Body of pancreas (tissue), 4 donors: ENCODE results near the gene CNKSR2.

Source experiments
- CTCF ChIP-seq, 7 experiments: fragments of 450-650 bp in 4 of 7; fragments of 200-600 bp in 3 of 7; sonication (generic) in 3 of 7; IDR thresholded peaks; one replicate each; pipeline ENCODE4 v1.5.1; 2016 to 2019; ENCODE audit warnings: antibody characterized with exemption in 7 of 7
- POLR2A ChIP-seq, 3 donors: fragments of 450-650 bp; IDR thresholded peaks; one replicate each; pipeline ENCODE4 v1.6.1; 2016; ENCODE audit warnings: antibody characterized with exemption in 3 of 3, mild to moderate bottlenecking in 2 of 3

GRCh38 chrX:21700967-21701366 is 326.7 kb downstream of the CNKSR2 start:
- TF ChIP-seq CTCF (IDR thresholded peaks at IDR 0.05) (no peak), POLR2A (IDR thresholded peaks at IDR 0.05) (no peak)
